Measurements from ENCODE around the gene MYO1G.
"Not testable (repeated sequence)": the region's sequence is repeated elsewhere in the genome, so short reads cannot be mapped to it uniquely, and the experiment has no call there.

MYO1G gene

DNA sequence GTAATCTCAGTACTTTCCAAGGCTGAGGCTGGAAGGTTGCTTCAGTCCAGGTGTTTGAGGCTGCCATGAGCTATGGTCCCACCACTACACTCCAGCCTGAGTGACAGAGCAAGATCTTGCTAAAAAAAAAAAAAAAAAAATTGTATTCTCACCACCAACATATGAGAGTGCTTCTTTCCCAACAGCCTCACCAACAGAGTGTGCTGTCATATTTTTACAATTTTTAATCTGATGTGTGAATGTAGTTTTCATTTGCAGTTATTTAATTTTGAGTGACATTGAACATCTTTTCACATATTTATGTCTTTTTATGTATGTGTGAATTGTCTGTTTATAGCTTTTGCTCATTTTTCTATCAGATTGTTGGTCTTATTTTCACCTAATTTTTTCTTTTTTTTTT, 35.2 kb downstream of the MYO1G start:
- DNase-seq (ENCODE audit: low read depth in 2 of 2) = no peak

GRCh38 chr7:44937426-44937825, 41.4 kb downstream of the MYO1G start:
- no peak for DNase-seq (ENCODE audit: low read depth in 2 of 2)

DNA sequence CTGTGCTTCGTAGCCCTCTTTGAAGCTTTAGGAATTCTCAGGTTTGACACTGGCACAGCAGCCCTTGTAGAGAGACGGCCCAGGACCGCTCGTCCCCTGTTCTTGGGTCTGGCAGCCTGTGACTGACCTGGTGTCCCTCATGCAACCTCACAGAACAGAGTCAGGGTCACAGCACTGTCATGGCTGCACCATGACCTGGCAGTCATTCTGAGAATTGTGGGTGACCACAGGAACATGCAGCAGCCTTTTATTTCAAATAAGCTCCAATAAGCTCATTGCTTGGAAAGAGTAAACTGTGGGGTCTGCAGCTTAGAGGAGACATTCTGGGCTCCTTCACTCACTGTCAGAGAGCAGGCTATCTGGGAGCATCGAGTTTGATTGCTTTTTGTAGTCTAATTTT, 42.5 kb downstream of the MYO1G start:
- no peak for DNase-seq (ENCODE audit: low read depth in 2 of 2)

GRCh38 chr7:44935583-44935982, 43.2 kb downstream of the MYO1G start:
- DNase-seq (ENCODE audit: low read depth in 2 of 2) = no peak

DNA sequence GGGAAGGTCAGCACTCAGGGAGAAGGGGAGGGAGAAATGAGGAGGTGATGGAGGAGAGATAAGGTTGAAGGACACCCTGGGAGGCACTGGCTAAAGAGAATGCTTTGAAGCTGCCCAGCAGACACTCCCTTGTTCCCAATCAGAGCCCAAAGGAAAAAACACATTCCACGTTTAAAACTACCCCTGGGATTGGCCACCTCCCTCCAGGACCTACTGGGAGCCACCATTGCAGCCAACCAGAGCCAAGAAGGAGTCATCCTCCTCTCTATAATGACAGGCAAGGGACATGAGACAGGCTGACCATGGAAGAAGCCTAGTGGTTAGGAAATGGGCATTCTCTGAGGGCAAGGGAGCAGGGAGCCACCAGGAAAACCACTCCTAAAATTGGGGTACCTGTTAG, 43.8 kb downstream of the MYO1G start:
- no peak for DNase-seq (ENCODE audit: low read depth in 2 of 2)

GRCh38 chr7:44934510-44934909, 44.3 kb downstream of the MYO1G start:
- not testable (repeated sequence) for DNase-seq (ENCODE audit: low read depth in 2 of 2)

- no peak for DNase-seq (ENCODE audit: low read depth in 2 of 2)
These were observed 47.9 kb downstream of the MYO1G start for GRCh38 chr7:44930921-44931320.

DNA sequence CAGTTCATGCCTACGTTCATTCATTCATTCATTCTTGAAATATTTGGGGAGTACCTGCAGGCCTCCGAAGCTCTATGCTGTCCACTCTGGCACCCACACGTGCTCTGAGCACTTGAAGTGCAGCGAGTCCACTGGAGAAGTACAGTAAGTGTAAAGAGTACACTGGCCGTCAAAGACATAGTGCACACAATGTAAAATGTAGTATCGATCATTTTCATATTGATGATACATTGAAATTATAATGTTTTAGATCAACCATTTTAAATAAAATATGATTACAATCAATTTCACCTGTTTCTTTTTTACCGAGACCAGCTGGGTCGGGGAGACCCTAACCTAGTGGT, 56.5 kb downstream of the MYO1G start:
- no peak for DNase-seq (ENCODE audit: low read depth in 2 of 2)

DNA sequence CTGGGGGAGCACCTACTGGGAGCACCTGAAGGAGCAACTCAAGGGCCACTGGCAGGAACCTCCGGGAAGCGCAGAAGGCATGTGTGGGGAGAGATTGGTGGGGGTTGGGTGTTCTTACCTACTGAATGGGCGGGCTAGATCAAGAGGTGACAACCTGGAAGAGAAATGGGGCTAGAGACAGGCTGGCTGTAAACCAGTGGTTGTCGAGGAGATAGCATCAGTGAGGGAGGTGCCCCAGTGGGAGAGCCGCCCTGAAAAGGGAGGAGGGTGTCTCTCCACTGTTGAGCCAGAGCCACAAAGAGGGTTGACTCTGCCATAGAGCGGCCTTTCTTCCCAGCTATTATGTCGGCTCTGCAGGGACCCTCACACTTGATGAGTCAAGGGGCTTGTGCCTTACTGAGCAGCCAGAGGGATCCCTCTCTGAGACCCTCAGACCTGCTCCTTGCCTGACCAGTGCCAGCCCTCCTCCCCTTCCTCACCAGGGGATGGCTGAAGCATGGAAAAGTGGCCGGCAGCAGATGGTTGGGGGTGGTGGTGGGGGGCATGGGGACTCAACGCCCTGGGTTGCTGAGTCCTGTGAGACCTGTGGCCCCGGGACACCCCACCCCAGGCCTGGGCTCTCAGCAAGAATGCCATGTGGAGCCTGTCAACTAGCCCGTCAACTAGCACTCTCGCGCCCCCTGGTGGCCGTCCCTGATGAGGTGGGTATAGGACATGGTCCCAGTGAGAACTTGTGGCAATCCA, 57.0 kb downstream of the MYO1G start:
- DNase-seq (ENCODE audit: low read depth in 2 of 2) = peak; percentile 99

DNA sequence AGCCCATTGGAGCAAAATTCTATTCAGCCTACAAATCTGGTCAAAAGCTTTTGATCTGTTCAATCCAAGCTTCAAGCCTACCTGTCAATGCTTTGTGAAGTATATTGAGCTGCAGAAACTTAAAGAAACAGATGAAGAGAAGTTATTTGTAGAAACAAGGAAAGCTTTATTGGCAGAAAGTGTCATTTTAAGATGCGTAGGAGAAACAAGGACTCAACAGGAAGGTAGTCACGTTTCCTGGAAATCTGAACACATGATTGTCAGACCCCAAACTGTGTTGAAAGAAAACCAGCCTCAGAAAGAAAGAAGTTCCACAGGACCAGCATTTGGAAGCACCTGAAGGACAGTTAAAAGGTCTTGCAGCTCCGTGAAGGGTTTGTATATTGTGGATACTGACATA, 58.7 kb downstream of the MYO1G start:
- DNase-seq (ENCODE audit: low read depth in 2 of 2) = no peak

DNA sequence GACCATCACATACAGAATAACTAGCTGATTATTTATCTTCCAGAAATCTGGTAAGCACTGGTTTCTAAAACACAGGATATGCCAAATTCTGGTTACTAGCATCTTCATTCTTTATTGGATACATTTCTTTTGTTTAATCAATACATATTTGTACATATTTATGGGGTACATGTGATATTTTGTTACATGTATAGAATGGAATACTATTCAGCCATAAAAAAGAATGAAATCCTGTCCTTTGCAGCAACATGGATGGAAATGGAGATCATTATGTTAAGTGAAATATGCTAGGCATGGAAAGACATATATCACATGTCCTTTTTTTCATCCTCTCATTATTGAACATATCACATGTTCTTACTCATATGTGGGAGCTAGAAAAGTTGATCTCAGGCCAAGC, 60.8 kb downstream of the MYO1G start:
- DNase-seq (ENCODE audit: low read depth in 2 of 2) = no peak

GRCh38 chr7:44917465-44917864, 61.4 kb downstream of the MYO1G start:
- DNase-seq (ENCODE audit: low read depth in 2 of 2) = no peak

GRCh38 chr7:44914992-44915607, 63.7 kb downstream of the MYO1G start:
- peak; percentile 47 to 49 for DNase-seq (ENCODE audit: low read depth in 2 of 2)

GRCh38 chr7:44912775-44913347, 66.0 kb downstream of the MYO1G start:
- no peak for DNase-seq (ENCODE audit: low read depth in 2 of 2)
